ENCODE measurements around the gene TTC33.

Gene TTC33

DNA sequence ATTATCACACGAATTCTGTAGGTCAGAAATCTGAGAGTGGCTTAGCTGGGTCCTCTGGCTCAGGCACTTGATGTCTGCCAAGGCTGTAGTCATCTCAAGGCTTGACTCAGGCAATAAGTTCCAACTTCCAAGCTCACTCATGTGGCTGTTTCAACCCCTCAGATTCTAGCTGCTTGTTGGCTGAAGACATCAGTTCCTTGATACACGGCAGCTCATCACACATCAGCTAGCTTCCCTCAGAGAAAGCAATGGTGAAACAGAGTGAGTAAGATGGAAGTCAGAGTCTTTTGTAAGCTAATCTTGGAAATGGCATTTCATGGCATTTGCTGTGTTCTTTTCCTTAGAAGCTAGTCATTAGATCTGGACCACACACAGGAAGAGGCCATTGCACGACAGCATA, 280.2 kb downstream of the TTC33 start:
- no peak for DNase-seq

DNA sequence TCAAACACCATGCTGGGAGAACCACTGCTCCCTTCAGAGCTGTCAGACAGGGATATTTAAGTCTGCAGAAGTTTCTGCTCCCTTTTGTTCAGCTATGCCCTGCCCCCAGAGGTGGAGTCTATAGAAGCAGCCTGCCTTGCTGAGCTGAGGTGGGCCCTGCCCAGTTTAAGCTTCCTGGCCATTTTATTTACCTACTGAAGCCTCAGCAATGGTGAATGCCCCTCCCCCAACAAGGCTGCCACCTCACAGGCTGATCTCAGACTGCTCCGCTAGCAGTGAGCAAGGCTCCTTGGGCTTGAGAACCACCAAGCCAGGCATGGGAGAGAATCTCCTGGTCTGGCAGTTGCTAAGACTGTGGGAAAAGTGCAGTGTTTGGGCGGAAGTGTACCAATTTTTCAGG, 281.5 kb downstream of the TTC33 start:
- no peak for DNase-seq

DNA sequence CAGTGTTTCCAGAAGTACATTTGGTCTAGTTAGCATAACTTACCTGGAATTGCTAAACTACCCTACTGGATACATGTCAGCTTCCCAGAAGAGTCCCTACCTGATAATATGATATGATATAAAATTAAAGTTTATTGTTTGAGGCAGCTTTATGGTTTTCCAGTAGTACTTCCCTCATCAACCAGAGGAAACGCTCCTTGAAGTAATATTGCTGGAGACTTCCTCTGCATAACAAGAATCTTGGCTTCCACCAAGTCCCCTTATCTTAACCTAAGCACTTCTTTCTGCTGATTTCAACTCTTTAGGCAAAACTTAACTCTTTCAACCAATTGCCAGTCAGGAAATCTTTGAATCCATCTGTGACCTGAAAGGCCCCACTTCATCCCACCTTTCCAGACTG, 290.3 kb downstream of the TTC33 start:
- no peak for DNase-seq

DNA sequence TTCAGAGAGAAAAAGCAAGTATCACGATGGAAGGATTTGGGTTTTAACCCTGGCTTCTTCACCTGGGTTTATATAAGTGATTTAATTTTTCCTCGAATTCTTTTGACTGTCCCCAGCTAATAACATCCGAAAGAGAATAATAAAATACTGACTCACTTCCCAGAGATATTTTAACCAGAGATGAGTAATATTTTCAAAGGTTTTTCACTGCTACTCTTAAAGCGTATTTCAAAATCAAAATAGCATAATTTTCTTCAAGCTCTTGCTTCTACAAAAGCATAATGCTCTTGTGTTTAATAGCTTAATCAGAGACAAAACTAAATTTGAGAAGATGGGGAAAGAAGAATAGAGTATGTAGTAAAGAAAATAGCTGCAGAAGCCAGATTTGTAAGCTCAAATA, 291.2 kb downstream of the TTC33 start:
- no peak for DNase-seq
